Colonic mucosa (tissue), 4 donors: ENCODE data around the gene CCDC27. TPM values are rescaled to one million over a fixed set of nuclear protein-coding genes. Genes with fewer than 3 reads are reported as not detected.

Source experiments
- DNase-seq: peaks from one replicate; pipeline ENCODE4 v3.0.0-alpha.2; 2020
- H3K27ac ChIP-seq: fragments of 200-600 bp; one replicate; pipeline ENCODE4 v1.8.0; 2021
- H3K27me3 ChIP-seq: fragments of 200-600 bp; one replicate; pipeline ENCODE4 v1.8.0; 2021
- H3K36me3 ChIP-seq: fragments of 200-600 bp; one replicate; pipeline ENCODE4 v1.8.0; 2021
- H3K4me1 ChIP-seq: fragments of 200-600 bp; one replicate; pipeline ENCODE4 v1.8.0; 2021; ENCODE audit warnings: mild to moderate bottlenecking
- H3K4me3 ChIP-seq: fragments of 200-600 bp; one replicate; pipeline ENCODE4 v1.8.0; 2021
- H3K9ac ChIP-seq, 2 donors: one replicate each; pipeline ENCODE4 v1.7.0; 2013; ENCODE audit warnings: control low read depth in 2 of 2, low read depth in 2 of 2, low read length in 2 of 2
- H3K9me3 ChIP-seq: fragments of 200-600 bp; one replicate; pipeline ENCODE4 v1.8.0; 2021
- CTCF ChIP-seq: fragments of 200-600 bp; IDR thresholded peaks from one replicate; pipeline ENCODE4 v1.8.0; 2022; ENCODE audit warnings: antibody characterized with exemption, mild to moderate bottlenecking
- intact Hi-C: fragments of 100-400 bp; cut with DNase I; formaldehyde crosslinking; loops from one replicate; pipeline ENCODE4 v1.14.1; 2022
- total RNA-seq, 2 donors: library from RNA; stranded (reverse); fragmentation: NEBNext Ultra II Directional in 1 of 2; extraction: Animal tissue kit (Norgen Biotek cat#: 25700) in 1 of 2; gene quantifications; one replicate each; pipeline ENCODE4 v1.2.1, GENCODE V29; 2021
- donor health status: healthy.
- donor health status: DM: no; HTN: no; CAD: no.
- donor health status: DM: no; HTN: no; CAD: no.

Gene CCDC27
- total RNA-seq, 2 donors from 2014 or later: not detected

- H3K27ac ChIP-seq: no peak overlapping the region
- no peaks in the 10 kb centered on the region for H3K36me3 ChIP-seq
- intact Hi-C loops: no loop called here
- TF ChIP-seq CTCF: no peak
- no peaks in the 10 kb centered on the region for H3K9me3 ChIP-seq
- no peak overlapping the region for H3K4me3 ChIP-seq
- no peak overlapping the region for H3K9ac ChIP-seq
- no peaks in the 10 kb centered on the region for H3K4me1 ChIP-seq
- H3K27me3 ChIP-seq: no peaks in the 10 kb centered on the region
- DNase-seq: no peak
Observed at GRCh38 chr1:3732434-3733093, 19.7 kb upstream of the CCDC27 start.

- Histone ChIP-seq H3K9ac (no peak overlapping the region), H3K36me3 (no peaks in the 10 kb centered on the region), H3K27me3 (no peaks in the 10 kb centered on the region), H3K4me1 (no peaks in the 10 kb centered on the region), H3K27ac (no peak overlapping the region), H3K4me3 (no peak overlapping the region), H3K9me3 (no peaks in the 10 kb centered on the region)
- intact Hi-C loops: no loop called here
- no peak for DNase-seq
- no peak for TF ChIP-seq CTCF
Observed at GRCh38 chr1:3733094-3733882, 19.0 kb upstream of the CCDC27 start.

- intact Hi-C loops: no loop called here
- H3K9ac ChIP-seq: no peak overlapping the region
- no peak for TF ChIP-seq CTCF
- H3K9me3 ChIP-seq: no peaks in the 10 kb centered on the region
- no peaks in the 10 kb centered on the region for H3K36me3 ChIP-seq
- no peak for DNase-seq
- no peaks in the 10 kb centered on the region for H3K27me3 ChIP-seq
- H3K4me3 ChIP-seq: no peak overlapping the region
- no peaks in the 10 kb centered on the region for H3K4me1 ChIP-seq
- H3K27ac ChIP-seq: no peak overlapping the region
Observed at GRCh38 chr1:3733883-3734589, 18.2 kb upstream of the CCDC27 start.

- Histone ChIP-seq H3K4me1 (no peaks in the 10 kb centered on the region), H3K27me3 (no peaks in the 10 kb centered on the region), H3K9me3 (no peaks in the 10 kb centered on the region), H3K4me3 (no peak overlapping the region), H3K36me3 (no peaks in the 10 kb centered on the region), H3K27ac (no peak overlapping the region), H3K9ac (no peak overlapping the region)
- no peak for TF ChIP-seq CTCF
- DNase-seq: no peak
- intact Hi-C loops: no loop called here
Observed at GRCh38 chr1:3734602-3735001, 17.6 kb upstream of the CCDC27 start.

- H3K9ac ChIP-seq: no peak overlapping the region
- H3K4me1 ChIP-seq: no peaks in the 10 kb centered on the region
- intact Hi-C loops: no loop called here
- no peaks in the 10 kb centered on the region for H3K36me3 ChIP-seq
- no peak for TF ChIP-seq CTCF
- no peaks in the 10 kb centered on the region for H3K27me3 ChIP-seq
- no peaks in the 10 kb centered on the region for H3K9me3 ChIP-seq
- no peak overlapping the region for H3K27ac ChIP-seq
- no peak overlapping the region for H3K4me3 ChIP-seq
- DNase-seq: no peak
Observed at GRCh38 chr1:3735027-3735681, 17.1 kb upstream of the CCDC27 start.
